Measurements from ENCODE around the gene KIAA1614.

Gene KIAA1614

GRCh38 chr1:180928331-180929230 is 15.9 kb downstream of the KIAA1614 start:
- DNase-seq (ENCODE audit: low read depth in 2 of 2) = no peak
- TF ChIP-seq, protein P1, sequence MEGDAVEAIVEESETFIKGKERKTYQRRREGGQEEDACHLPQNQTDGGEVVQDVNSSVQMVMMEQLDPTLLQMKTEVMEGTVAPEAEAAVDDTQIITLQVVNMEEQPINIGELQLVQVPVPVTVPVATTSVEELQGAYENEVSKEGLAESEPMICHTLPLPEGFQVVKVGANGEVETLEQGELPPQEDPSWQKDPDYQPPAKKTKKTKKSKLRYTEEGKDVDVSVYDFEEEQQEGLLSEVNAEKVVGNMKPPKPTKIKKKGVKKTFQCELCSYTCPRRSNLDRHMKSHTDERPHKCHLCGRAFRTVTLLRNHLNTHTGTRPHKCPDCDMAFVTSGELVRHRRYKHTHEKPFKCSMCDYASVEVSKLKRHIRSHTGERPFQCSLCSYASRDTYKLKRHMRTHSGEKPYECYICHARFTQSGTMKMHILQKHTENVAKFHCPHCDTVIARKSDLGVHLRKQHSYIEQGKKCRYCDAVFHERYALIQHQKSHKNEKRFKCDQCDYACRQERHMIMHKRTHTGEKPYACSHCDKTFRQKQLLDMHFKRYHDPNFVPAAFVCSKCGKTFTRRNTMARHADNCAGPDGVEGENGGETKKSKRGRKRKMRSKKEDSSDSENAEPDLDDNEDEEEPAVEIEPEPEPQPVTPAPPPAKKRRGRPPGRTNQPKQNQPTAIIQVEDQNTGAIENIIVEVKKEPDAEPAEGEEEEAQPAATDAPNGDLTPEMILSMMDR (IDR thresholded peaks at IDR 0.05; ENCODE audit: low read depth, low read length) = no peak
- no peak overlapping the region for H3K4me3 ChIP-seq (replicated peaks in 1 of 2; ENCODE audit: low read depth in 2 of 2, low read length in 2 of 2)

GRCh38 chr1:180929389-180929788 is 16.7 kb downstream of the KIAA1614 start:
- TF ChIP-seq, protein P1 (IDR thresholded peaks at IDR 0.05; ENCODE audit: low read depth, low read length) = no peak

DNA sequence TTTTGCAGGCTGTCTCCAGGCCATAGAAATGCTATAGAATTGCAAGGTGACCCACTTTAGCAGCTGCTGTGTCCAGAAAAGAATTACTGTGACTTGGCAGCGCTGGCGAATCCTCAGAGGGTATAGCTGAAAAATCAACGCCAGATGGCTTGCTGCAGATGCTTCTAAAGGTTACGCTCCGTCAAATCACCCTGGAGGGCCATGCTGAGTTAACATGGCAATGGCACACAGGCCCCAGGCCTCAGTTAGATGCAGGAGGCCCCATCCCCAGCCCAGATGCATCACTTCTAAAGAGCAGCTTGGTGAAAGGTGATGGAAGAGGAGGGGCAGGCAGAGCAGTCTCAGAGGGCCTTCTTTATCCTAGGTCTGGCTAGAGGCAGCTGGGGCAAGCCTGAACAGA is 18.0 kb downstream of the KIAA1614 start:
- H3K4me3 ChIP-seq (replicated peaks in 1 of 2; ENCODE audit: low read depth in 2 of 2, low read length in 2 of 2) = no peak overlapping the region
- no peak for DNase-seq (ENCODE audit: low read depth in 2 of 2)
- TF ChIP-seq, protein P1 (IDR thresholded peaks at IDR 0.05; ENCODE audit: low read depth, low read length) = no peak

More at GRCh38 chr1:180929389-180929788, 16.7 kb downstream of the KIAA1614 start:
- no peak for DNase-seq (ENCODE audit: low read depth in 2 of 2)
- H3K4me3 ChIP-seq (replicated peaks in 1 of 2; ENCODE audit: low read depth in 2 of 2, low read length in 2 of 2) = no peak overlapping the region

DNA sequence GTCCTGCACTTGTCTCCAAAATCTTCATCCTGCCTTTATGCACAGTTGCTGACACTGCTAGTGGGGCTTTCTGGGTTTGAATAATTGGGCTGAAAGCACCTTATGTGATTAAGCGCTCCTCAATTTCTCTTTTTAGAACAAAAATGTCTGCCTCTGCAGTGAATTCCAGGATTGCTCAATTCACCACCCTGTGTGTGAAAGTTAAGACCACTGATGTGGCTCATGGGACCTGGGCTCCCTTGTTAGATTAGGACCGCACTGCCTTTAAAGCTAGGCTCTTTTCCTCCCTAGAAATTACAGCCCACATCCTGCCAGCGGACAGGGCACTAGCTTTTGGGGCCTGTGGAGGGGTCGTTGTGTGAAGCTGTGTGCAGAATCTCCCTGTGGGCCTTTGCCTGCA is 18.8 kb downstream of the KIAA1614 start:
- no peak for DNase-seq (ENCODE audit: low read depth in 2 of 2)
- TF ChIP-seq, protein P1 (IDR thresholded peaks at IDR 0.05; ENCODE audit: low read depth, low read length) = no peak
- H3K4me3 ChIP-seq (replicated peaks in 1 of 2; ENCODE audit: low read depth in 2 of 2, low read length in 2 of 2) = no peak overlapping the region

DNA sequence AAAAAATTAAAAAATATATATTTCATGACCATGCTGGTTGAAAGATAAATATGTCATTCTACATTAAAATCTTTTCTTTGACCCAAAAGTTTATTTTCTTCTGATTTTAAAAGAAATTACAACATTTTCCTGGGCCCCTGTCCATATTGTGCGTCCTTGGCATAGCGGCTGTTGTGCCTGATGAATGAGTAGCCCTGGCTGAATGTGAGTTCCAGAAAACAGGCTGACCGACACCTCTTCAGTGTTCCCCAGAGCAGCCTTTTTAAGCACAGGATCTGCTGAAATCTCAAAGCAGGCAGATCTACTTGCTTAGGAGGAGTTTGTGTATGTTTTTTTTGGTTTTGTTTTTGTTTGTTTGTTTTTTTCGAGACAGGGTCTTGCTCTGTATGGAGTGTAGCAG is 19.7 kb downstream of the KIAA1614 start:
- no peak for DNase-seq (ENCODE audit: low read depth in 2 of 2)
- TF ChIP-seq, protein P1 (IDR thresholded peaks at IDR 0.05; ENCODE audit: low read depth, low read length) = no peak
- H3K4me3 ChIP-seq (replicated peaks in 1 of 2; ENCODE audit: low read depth in 2 of 2, low read length in 2 of 2) = no peak overlapping the region

- TF ChIP-seq, protein P1 (IDR thresholded peaks at IDR 0.05; ENCODE audit: low read depth, low read length) = no peak
- H3K4me3 ChIP-seq (replicated peaks in 1 of 2; ENCODE audit: low read depth in 2 of 2, low read length in 2 of 2) = no peak overlapping the region
Measured at GRCh38 chr1:180933141-180933540, 20.4 kb downstream of the KIAA1614 start.

More at GRCh38 chr1:180933141-180933540, 20.4 kb downstream of the KIAA1614 start:
- no peak for DNase-seq (ENCODE audit: low read depth in 2 of 2)
